Nephron progenitor cell (in vitro differentiated cells): ENCODE data around the gene RTEL1.

ENCODE experiments used
- DNase-seq: peaks from one replicate; pipeline ENCODE4 v3.0.0; 2021
- H3K27ac Mint-ChIP-seq: 2 replicates; pipeline ENCODE4 v1.8.0; 2021; ENCODE audit warnings: mild to moderate bottlenecking, moderate library complexity, mixed read lengths
- H3K27me3 Mint-ChIP-seq: 2 replicates; pipeline ENCODE4 v1.8.0; 2021; ENCODE audit warnings: mild to moderate bottlenecking, low read depth, mixed read lengths; ENCODE audit not compliant: poor library complexity
- H3K36me3 Mint-ChIP-seq: 2 replicates; pipeline ENCODE4 v1.8.0; 2021; ENCODE audit warnings: low read depth, mixed read lengths
- H3K4me1 Mint-ChIP-seq: 2 replicates; pipeline ENCODE4 v1.8.0; 2021; ENCODE audit warnings: mixed read lengths
- H3K4me3 Mint-ChIP-seq: 2 replicates; pipeline ENCODE4 v1.8.0; 2021; ENCODE audit warnings: mild to moderate bottlenecking, moderate library complexity, mixed read lengths
- H3K9me3 Mint-ChIP-seq: 2 replicates; pipeline ENCODE4 v1.8.0; 2021; ENCODE audit warnings: mild to moderate bottlenecking, moderate library complexity, mixed read lengths
- TF ChIP-seq, protein P1 (sequence below): fragments of 200-600 bp; sonication (generic); IDR thresholded peaks from 2 replicates; pipeline ENCODE4 v1.5.0; 2021; ENCODE audit warnings: antibody characterized with exemption

The RTEL1 gene

DNA sequence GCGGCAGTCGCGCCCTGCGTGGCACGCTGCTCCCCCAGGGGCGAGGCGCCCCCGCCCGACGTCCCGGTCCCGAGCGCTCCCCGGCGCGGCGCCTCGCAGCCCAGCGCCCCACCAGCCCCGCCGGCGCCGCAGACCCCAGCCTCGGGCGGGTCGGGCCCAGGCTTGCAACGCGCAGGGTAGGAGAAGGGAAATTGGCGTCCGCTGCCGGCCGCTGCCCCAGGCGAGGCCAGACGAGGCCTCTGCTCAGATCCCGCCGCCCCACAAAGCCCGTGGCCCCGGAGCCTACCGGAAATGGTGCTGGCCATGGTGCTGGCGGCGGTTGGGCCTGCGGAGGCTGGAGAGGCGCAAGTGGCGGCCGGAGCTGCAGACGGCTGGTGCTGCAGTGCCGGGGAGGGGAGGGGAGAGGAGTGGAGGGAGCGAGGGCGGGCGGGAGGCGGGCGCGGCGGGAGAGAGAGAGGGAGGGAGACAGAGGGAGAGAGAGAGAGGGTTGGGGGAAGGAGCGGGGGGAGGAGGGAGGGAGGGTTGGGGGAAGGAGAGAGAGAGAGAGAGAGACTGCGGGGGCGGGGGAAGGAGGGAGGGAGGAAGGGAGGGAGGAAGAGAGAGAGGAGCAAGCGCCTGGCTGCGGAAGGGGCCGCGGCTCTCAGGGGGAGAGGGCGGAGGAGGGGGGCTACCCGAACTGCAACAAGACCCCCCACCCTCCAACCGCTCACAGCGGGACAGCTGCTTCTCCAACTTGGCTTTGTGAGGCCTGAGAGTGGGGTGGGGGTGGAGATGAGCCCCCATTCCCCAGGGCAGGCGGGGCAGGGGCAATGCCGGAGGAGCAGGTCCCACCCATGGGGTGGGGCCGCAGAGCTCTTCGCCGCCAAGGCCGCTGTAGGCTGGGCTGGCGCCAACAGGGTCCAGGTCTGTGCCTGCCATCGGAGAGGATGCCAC lies 4.8 kb upstream of the RTEL1 start, which contains the start of gene STMN3:
Gene STMN3 (minus strand): TSS at position 384 of the 933 bp plus-strand sequence. CDS start 79 bp downstream, at position 305.
- no peaks in the 10 kb centered on the region for H3K36me3 Mint-ChIP-seq
- peak within 1 kb of the TSS; percentile 83 for H3K4me3 Mint-ChIP-seq
- H3K27ac Mint-ChIP-seq, result no peak within 1 kb of the TSS
- TF ChIP-seq, protein P1, sequence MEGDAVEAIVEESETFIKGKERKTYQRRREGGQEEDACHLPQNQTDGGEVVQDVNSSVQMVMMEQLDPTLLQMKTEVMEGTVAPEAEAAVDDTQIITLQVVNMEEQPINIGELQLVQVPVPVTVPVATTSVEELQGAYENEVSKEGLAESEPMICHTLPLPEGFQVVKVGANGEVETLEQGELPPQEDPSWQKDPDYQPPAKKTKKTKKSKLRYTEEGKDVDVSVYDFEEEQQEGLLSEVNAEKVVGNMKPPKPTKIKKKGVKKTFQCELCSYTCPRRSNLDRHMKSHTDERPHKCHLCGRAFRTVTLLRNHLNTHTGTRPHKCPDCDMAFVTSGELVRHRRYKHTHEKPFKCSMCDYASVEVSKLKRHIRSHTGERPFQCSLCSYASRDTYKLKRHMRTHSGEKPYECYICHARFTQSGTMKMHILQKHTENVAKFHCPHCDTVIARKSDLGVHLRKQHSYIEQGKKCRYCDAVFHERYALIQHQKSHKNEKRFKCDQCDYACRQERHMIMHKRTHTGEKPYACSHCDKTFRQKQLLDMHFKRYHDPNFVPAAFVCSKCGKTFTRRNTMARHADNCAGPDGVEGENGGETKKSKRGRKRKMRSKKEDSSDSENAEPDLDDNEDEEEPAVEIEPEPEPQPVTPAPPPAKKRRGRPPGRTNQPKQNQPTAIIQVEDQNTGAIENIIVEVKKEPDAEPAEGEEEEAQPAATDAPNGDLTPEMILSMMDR, result no peak
- H3K9me3 Mint-ChIP-seq, result no peaks in the 10 kb centered on the region
- peaks cover 29% of the 10 kb centered on the region for H3K27me3 Mint-ChIP-seq
- peak; percentile 97 for DNase-seq
- peaks cover 27% of the 10 kb centered on the region for H3K4me1 Mint-ChIP-seq

DNA sequence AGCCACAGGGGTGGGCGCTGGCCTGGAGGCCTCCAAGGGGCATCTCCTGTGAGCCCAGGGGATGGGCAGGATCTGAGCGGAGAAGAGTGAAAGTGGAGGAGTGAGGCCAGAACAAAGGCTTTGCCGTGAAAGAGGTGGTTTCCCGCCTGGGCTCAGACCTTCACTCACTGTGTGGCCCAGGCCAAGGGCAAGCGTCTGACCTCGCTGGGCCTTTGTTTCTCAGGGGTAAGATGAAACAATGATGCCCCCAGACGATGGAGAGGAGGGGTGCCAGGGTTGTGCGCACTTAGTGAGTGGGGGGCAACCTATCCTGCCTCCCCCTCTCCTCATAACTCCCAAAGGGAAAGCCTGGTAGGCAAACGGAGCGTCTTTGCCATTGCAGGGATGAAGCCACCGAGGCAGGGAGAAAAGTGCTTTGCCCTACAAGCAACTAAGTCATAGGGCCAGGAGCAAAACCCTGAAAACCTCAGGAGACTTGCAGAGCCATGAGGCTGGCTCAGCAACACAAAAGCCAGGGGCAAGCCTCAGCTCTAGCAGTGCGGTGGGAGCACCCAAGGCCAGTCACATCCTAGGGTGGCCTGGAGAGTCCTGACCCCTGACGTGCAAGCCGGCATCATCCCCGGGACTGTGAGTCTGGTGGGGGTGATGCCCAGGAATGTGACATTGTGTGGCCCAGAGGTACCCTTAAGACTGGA lies 4.0 kb upstream of the RTEL1 start:
- no peak for DNase-seq
- no peak overlapping the region for H3K27ac Mint-ChIP-seq
- H3K27me3 Mint-ChIP-seq, result peaks cover 21% of the 10 kb centered on the region
- H3K9me3 Mint-ChIP-seq, result no peaks in the 10 kb centered on the region
- peaks cover 35% of the 10 kb centered on the region for H3K4me1 Mint-ChIP-seq
- no peaks in the 10 kb centered on the region for H3K36me3 Mint-ChIP-seq
- TF ChIP-seq, protein P1, result no peak
- H3K4me3 Mint-ChIP-seq, result peak overlapping the region; percentile 70

DNA sequence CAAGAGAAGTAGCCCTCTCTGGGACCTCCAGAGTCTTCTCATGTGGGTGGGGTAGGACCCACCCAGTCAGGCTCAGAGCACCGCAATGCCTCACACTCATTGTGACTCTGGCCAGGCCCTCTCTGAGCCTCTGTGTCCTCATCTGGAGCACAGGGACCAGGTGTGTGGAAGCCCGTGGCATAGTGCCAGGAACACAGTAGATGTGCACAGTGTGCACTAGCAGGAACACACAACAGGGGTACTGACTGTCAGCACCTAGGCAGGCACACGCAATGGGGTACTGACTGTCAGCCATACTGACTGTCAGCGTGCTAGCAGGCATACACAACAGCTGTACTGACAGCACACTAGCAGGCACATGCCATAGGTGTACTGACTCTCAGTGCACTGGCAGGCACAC lies 2.9 kb upstream of the RTEL1 start:
- TF ChIP-seq, protein P1, result no peak
- Mint-ChIP-seq H3K4me3 (no peak overlapping the region), H3K4me1 (peaks cover 44% of the 10 kb centered on the region), H3K27ac (no peak overlapping the region), H3K36me3 (peaks cover 7% of the 10 kb centered on the region), H3K9me3 (no peaks in the 10 kb centered on the region), H3K27me3 (peaks cover 19% of the 10 kb centered on the region)
- no peak for DNase-seq

DNA sequence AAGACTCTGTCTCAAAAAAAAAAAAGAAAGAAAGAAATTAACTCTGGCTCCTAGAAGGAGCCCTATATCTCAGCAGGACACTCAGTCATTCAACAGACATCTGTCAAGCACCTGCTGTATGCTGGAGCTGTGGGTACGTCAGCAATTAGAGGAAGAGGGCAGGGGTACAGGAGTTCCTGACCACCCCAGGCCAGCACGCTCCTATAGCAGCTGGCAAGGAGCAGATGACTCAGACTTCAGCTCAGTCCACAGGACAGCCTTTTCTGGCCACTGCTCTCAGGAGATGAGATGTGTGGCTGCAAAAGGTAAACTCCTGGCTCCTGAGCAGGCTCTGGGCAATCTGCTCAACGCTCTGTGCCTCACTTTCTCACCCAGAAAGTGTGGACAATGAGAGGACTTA lies 1.7 kb upstream of the RTEL1 start:
- H3K4me3 Mint-ChIP-seq, result peak overlapping the region; percentile 65
- peaks cover 43% of the 10 kb centered on the region for H3K4me1 Mint-ChIP-seq
- TF ChIP-seq, protein P1, result no peak
- no peak for DNase-seq
- H3K36me3 Mint-ChIP-seq, result peaks cover 7% of the 10 kb centered on the region
- peaks cover 10% of the 10 kb centered on the region for H3K27me3 Mint-ChIP-seq
- H3K27ac Mint-ChIP-seq, result no peak overlapping the region
- H3K9me3 Mint-ChIP-seq, result no peaks in the 10 kb centered on the region

DNA sequence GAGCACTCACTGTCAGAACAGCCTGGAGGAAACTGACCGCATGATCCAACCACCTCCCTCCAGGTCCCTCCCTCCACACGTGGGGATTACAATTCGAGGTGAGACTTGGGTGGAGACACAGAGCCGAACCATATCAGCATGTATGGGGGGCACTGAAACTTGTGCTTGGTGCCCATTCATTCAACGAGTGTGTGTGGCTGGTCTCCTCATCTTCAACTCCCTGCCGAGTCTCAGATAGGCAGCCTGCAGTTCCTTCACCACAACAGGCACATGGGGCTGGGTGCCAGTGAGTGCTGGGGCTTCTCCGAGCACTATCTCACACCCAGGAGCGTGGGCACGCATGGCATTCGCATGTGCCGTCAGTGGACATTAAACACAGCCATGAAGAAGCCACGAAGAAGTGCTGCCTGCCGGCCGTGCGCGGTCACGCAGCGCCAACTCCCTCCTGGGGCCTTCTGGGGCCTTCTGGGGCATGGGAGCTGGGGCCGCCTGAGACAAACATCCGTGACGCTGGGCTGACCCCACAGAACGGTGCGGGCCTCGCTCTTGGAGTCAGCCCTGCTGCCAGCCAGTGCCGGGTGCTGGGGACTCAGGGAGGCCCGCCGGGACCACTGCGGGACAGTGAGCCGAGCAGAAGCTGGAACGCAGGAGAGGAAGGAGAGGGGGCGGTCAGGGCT lies 714 bp upstream of the RTEL1 start:
- H3K27ac Mint-ChIP-seq, result peak overlapping the region; percentile 79
- H3K4me3 Mint-ChIP-seq, result peak overlapping the region; percentile 97
- H3K4me1 Mint-ChIP-seq, result peaks cover 39% of the 10 kb centered on the region
- H3K27me3 Mint-ChIP-seq, result peaks cover 3% of the 10 kb centered on the region
- TF ChIP-seq, protein P1, result no peak
- H3K9me3 Mint-ChIP-seq, result no peaks in the 10 kb centered on the region
- H3K36me3 Mint-ChIP-seq, result peaks cover 9% of the 10 kb centered on the region
- no peak for DNase-seq
